ENCODE measurements around the gene EXOC2. TPM values are rescaled to one million over a fixed set of nuclear protein-coding genes. Genes with fewer than 3 reads are reported as not detected.

EXOC2 gene
- total RNA-seq, 4 donors from 2014 or later: 19.5 to 23.6 (median 20.9) TPM

DNA sequence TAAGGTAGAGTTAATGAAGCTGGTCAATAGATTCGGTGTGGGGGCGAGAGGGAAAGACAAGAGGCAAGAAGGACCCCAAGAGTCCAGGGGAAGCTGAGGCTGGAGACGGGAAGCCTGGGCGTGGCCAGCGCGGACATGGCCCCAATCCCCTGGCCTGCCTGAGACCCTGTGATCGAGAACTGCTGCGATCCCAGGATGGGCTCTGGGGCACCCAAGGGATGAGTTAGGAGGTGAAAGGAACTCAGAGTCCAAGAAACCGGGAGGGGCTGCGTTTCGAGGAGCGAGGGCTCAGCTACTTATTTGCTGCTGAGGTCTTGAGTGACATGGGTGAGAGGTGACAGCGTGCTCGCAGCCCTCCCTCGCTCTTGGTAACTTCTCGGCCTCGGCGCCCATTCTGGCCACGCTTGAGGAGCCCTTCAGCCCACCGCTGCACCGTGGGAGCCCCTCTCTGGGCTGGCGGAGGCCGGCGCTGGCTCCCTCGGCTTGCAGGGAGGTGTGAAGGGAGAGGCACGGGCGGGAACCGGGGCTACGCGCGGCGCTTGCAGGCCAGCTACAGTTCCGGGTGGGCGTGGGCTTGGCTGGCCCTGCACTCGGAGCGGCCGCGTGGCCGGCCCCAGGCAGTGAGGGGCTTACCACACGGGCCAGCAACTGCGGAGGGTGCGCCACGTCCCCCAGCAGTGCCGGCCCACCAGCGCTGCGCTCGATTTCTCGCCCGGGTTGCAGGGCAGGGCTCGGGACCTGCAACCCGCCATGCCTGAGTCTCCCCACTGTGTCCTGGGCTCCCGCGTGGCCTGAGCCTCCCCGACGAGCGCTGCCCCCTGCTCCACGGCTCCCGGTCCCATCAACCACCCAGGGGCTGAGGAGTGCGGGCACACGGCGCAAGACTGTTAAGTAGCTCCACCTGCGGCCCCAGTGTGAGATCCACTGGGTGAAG, 243.2 kb downstream of the EXOC2 start:
- H3K4me3 ChIP-seq (ENCODE audit: low read depth, poor library complexity, severe bottlenecking): no peak overlapping the region
- WGBS, 2 donors: 90 to 95% methylated on average over 43 to 62 of the region's 62 CpGs
- DNase-seq (ENCODE audit: low spot score in 2 of 2): peak in 1 of 2 donors; percentile 63
- TF ChIP-seq, protein P1, sequence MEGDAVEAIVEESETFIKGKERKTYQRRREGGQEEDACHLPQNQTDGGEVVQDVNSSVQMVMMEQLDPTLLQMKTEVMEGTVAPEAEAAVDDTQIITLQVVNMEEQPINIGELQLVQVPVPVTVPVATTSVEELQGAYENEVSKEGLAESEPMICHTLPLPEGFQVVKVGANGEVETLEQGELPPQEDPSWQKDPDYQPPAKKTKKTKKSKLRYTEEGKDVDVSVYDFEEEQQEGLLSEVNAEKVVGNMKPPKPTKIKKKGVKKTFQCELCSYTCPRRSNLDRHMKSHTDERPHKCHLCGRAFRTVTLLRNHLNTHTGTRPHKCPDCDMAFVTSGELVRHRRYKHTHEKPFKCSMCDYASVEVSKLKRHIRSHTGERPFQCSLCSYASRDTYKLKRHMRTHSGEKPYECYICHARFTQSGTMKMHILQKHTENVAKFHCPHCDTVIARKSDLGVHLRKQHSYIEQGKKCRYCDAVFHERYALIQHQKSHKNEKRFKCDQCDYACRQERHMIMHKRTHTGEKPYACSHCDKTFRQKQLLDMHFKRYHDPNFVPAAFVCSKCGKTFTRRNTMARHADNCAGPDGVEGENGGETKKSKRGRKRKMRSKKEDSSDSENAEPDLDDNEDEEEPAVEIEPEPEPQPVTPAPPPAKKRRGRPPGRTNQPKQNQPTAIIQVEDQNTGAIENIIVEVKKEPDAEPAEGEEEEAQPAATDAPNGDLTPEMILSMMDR (IDR thresholded peaks at IDR 0.05): no peak
- TF ChIP-seq POLR2A (IDR thresholded peaks at IDR 0.05): no peak
- intact Hi-C loops (cut with DNase I; ENCODE audit: low total_unique reads): no loop called here

- intact Hi-C loops (cut with DNase I; ENCODE audit: low total_unique reads): no loop called here
- peak in 1 of 2 donors; percentile 82 for DNase-seq (ENCODE audit: low spot score in 2 of 2)
- H3K4me3 ChIP-seq (ENCODE audit: low read depth, poor library complexity, severe bottlenecking): no peak overlapping the region
- TF ChIP-seq POLR2A (IDR thresholded peaks at IDR 0.05): no peak
- TF ChIP-seq, protein P1 (IDR thresholded peaks at IDR 0.05): no peak
- WGBS, 2 donors: 81 to 91% methylated on average over 12 of the region's 12 CpGs
Observed at GRCh38 chr6:449057-449430, 243.9 kb downstream of the EXOC2 start.

DNA sequence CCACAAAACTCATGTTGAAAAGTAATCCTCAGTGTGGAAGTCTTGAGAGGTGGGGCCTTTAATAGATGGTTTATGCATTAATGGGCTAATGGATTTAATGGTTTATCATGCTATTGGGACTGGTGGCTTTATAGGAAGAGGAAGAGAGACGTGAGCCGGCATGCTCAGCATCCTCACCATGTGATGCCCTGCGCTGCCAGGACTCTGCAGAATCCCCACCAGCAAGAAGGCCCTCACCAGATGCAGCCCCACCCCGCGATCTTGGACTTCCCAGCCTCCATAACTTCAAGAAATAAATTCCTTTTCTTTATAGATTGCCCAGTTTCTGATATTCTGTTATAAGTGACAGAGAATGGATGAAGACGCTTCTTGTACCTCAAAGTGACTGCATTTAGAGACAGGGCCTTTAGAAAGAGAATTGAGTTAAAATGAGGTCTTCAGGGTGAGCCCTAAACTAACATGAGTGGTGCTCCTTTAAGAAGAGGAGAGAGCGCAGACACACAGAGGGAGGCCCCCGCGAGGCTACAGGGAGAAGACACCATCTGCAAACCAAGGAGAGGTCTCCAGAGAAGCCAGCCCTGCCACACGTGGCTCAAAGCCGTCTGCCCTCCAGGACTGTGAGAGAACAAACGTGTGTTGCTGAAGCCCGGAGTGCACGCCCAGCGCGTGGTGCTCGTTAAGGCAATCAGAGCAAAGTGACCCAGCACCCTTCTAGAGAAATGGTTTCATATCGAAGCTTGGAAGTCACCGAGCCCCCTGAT, 244.5 kb downstream of the EXOC2 start:
- intact Hi-C loops (cut with DNase I; ENCODE audit: low total_unique reads): no loop called here
- 86% methylated on average over 19 of the region's 19 CpGs for WGBS, 2 donors

DNA sequence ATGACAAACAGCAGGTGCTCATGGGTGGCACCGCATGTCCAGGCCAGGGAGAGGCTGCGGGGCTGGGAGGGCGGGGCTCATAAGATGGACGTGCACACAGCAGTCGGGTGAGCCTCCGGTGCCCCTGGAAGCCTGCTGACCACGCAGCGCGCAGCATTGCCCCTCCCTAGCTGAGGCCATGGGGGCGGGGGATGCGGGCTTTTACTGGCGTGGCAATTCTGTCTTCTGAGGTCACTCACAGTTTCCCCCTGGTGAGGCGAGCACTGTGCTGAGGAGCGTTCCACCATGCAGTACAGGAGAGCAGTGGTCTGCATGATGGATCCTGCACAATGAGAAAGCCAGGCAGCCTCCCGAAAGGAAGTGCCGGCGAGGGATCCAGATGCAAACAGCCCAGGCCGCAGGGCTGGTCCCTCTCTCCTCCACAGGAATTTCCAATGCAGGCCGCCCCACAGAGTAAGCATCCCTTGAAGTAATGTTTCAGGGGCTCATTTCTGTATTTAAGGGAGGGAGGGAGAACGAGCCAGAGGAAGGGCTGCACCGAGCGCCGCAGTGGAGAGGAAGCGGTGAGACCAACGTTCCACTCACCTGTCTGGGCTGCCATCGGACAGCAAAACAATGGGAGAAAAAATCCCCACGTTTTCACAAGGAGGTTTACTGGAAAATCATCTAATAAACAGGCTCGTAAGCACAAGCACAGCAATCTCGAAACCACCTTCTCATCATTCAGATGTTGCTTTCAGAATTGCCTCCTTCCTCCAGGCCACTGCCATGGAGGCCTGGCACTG, 245.4 kb downstream of the EXOC2 start:
- H3K4me3 ChIP-seq (ENCODE audit: low read depth, poor library complexity, severe bottlenecking): no peak overlapping the region
- 80 to 86% methylated on average over 20 to 29 of the region's 29 CpGs for WGBS, 2 donors
- TF ChIP-seq, protein P1 (IDR thresholded peaks at IDR 0.05): no peak
- no peak for TF ChIP-seq POLR2A (IDR thresholded peaks at IDR 0.05)
- DNase-seq (ENCODE audit: low spot score in 2 of 2): peak in 1 of 2 donors; percentile 61
- intact Hi-C loops (cut with DNase I; ENCODE audit: low total_unique reads): no loop called here

More for the DNA sequence above, 244.5 kb downstream of the EXOC2 start:
- no peak overlapping the region for H3K4me3 ChIP-seq (ENCODE audit: low read depth, poor library complexity, severe bottlenecking)
- peak in 1 of 2 donors; percentile 52 for DNase-seq (ENCODE audit: low spot score in 2 of 2)
- TF ChIP-seq POLR2A (IDR thresholded peaks at IDR 0.05): no peak
- TF ChIP-seq, protein P1 (IDR thresholded peaks at IDR 0.05): no peak

Measured in lower leg skin (tissue), 4 donors.